HuH-7 (cell line): Measurements from ENCODE around the gene OGDH.

Experiments
- DNase-seq: peaks from one replicate; pipeline ENCODE4 v3.0.0; 2011; ENCODE audit warnings: low spot score

Gene OGDH

DNA sequence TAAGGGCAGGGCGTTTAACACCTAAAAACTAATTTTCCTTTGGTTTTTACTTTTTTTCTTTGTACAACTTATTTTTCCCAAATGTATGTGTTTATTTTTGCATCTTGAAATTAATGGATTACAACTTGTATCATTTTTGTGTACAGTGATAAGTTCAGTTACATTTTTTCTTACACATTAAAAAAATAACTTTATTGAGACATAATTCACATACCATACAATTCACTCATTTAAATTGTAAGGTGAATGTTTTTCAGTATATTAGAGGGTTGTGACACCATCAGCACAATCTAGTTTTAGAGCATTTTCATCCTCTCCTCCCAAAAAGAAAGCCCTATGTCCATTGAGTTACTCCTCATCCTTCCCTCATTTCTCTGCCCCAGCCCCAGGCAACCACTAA, 11.6 kb downstream of the OGDH start:
- DNase-seq, result no peak

DNA sequence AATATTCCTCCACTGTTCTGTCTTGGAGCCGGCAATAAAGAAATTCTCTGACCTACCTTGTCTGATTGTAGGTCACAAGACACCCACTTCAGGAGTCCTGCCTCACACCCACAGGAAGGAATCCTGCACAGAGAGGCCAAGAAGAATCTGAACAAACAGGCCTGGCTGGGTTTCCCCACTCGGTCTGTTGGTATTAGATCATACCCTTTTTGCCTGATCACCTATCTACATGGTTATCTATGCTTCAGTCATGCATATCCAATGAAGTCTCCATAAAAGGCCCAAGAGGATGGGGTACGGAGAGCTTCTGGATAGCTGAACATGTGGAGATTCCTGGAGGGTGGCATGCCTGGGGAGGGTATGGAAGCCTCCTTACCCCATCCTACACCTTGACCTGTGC, 12.3 kb downstream of the OGDH start:
- DNase-seq, result no peak

DNA sequence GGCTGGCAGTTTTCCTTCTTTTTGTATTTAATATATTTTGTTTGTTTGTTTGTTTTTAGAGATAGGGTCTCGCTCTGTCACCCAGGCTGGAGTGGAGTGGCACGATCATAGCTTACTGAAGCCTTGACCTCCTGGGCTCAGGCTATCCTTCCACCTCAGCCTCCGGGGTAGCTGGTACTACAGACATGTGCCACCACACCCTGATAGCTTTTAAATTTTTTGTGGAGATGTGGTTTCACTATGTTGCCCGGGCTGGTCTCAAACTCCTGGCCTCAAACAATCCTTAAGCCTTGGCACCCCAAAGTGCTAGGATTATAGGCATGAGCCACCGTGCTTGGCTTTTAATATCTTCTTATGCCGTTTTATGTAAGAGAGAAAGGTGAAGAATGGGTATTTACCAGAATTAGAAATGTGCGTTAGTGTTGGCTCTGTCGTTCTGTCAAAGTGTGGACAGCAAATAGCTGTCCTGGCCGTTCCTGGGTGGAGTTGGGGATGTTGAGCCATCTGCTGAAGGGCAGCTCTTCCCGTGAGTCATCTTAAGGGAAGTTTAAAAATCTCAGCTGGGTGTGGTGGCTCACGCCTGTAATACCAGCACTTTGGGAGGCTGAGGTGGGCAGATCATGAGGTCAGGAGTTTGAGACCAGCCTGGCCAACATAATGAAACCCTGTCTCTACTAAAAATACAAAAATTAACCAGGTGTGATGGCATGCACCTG, 14.8 kb downstream of the OGDH start:
- DNase-seq, result no peak

DNA sequence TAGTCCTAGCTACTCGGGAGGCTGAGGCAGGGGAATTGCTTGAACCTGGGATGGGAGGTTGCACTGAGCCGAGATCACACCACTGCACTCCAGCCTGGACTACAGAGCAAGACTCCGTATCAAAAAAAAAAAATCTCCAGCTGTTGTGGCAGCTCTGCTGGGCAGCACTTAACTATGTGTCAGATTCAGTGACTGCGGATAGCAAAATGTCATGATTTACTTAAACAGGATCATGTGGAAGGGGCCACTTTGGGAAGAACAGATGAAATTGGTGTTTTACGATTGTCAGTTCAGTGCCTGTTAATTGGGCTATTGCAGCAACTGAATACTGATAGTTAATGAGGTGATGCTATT, 15.3 kb downstream of the OGDH start:
- no peak for DNase-seq

DNA sequence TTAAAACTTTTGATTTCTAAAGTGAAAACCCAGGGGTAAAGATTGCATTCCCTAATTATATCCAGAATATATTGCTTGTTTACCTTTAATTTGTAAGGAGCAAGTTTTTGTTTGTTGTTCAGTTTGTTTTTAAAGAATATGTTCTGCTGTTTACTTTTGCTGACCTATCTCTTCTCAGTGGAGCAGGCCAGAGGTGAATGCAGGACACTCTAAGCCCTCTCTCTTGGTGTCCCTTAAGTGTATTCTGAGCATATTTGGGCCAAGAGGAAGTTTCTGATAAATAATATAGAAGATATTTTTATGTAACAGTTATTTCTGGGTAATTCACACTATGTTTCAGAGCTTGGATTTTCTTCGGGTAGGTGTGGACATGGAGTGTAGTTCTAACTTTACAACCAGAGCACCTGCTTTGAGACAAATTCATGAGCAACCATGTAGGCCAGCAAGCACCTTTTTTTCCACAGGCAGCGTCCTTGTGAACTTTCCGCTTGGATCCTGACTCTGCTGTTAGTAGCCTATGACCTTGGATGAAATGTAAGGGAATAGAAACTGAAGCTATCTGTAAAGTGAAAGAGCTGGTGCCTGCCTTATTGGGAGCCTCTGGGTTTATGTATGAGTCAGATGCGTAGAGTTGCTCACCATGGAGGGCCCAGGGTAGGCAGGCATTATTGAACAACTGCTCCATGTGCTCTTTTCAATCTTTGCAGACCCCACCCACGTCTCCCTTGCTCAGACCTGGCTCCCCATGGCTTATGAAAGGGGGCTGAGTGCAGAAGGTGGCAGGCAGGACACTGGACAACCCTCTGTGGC, 16.1 kb downstream of the OGDH start:
- DNase-seq, result no peak

DNA sequence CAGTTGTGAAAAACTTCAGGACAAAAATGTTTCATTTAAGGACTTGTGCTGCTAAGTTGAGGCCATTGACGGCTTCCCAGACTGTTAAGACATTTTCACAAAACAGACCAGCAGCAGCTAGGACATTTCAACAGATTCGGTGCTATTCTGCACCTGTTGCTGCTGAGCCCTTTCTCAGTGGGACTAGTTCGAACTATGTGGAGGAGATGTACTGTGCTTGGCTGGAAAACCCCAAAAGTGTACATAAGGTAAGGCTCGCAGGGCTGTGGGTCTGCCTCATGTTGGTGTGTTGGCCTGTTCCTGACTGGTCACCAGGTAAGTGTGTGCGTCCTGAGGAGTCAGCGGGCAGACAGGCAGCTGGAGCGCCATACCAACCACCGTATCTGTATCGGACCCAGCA, 17.9 kb downstream of the OGDH start:
- no peak for DNase-seq

DNA sequence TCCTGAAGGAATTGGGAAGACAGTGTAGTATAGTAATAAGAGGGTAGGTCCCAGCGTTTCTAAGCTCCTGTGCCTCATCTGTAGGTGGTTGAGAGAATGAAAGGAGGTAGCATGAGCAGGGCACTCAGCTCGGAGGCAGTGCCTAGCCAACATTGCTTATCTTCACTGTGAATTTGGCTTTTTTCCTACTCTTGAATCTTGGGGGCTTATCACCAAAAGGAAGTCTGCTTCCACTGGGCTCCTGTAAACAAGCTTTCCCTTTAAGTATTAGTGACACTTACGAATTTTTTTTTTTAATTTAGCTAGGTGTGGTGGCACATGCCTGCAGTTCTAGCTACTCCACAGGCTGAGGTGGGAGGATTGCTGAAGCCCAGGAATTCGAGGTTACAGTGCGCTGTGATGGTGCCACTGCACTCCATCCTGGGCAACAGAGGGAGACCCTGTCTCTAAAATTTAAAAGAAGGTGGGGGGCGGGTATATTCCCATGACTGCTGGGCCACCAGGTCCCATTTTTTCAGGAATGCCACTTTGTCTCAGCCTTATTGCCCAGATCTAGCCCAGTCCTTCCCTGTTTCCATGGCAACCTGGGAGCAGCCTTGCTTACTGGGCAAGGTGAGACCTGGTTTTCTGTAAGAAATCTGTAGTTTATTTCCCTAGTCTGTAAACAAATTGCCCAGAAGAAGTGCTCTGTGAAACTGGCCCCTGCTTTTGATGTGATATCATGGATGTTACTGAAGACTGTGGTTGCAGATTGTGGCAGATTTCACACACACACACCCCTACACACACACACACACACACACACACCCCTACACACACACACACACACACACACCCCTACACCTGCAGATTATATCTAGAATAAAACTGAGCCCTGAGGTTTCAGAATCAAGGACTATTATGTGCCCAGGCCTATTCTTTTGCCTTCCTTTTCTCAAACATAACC, 19.4 kb downstream of the OGDH start:
- no peak for DNase-seq

DNA sequence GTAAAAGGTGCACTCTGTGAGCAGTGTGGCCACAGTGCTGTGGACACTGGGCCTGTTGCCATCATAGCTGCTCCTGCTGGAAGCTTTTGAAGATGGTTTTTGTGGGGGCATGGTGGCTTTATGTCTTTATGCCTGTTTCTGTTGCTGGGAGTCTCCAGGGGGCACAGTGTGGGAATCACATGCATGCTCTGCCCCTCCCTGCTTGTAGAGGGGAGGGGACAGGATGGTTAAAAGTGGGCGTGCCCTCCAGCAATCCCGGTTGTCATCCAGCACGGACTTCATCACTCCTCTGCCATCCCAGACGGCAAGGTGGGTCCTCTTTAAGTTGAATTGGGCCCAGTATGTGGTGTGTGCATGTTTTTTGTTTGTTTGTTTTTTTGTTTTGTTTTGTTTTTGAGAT, 20.2 kb downstream of the OGDH start:
- DNase-seq, result no peak

DNA sequence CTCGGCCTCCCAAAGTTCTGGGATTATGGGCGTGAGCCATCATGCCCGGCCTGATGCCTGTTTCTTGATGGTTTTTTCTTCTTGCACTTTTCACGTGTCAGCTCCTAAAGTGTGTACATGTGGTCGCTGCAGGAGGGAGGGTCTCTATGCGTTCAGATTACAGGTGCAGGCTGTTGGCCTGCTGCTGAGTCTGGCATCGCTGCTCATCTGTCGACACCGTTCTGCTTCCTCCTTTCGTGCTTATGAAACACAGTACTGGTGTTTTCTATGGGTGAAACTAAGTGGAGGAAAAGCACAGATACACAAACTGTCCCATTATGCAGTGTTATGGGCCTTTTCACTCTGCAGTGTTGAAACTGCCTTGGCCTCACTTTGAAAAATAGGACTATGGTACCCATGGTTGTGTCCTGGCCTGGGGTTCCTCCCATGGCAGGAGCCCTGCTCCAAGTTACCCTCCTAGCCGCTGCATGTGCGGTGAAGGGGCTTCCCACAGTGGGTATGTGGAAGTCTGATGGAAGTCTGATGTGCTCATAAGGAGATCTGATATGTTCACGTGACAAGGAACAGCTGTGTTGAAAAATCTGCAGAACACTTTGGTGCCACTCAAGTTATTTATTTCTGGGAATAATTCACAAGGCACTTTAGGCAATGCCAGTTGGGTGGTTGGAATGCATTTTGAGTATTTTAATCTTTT, 23.5 kb downstream of the OGDH start:
- no peak for DNase-seq

DNA sequence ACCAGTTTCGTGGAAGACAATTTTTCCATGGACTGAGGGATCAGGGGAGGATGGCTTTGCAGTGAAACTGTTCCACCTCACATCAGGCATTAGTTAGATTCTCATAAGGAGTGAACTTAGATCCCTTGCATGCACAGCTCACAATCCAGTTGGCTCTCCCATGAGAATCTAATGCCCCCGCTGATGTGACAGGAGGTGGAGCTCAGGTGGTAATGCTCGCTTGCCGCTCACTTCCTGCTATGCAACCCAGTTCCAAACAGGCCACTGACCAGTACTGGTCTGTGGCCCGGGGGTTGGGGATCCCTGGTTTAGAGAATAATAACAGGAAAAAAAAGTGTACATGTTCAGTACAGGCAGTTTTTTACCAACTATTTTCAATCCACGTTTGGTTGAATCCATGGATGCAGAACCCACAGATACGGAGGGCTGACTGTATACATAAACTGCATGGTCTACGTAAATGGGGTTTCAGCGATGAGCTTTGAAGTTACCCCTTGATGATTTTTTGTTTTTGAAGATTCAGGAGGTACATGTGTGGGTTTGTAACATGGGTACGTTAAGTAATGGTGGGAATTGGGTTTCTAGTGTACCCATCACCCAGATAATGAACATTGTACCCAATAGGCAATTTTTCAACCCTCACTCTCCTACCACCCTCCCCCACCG, 24.5 kb downstream of the OGDH start:
- DNase-seq, result no peak

DNA sequence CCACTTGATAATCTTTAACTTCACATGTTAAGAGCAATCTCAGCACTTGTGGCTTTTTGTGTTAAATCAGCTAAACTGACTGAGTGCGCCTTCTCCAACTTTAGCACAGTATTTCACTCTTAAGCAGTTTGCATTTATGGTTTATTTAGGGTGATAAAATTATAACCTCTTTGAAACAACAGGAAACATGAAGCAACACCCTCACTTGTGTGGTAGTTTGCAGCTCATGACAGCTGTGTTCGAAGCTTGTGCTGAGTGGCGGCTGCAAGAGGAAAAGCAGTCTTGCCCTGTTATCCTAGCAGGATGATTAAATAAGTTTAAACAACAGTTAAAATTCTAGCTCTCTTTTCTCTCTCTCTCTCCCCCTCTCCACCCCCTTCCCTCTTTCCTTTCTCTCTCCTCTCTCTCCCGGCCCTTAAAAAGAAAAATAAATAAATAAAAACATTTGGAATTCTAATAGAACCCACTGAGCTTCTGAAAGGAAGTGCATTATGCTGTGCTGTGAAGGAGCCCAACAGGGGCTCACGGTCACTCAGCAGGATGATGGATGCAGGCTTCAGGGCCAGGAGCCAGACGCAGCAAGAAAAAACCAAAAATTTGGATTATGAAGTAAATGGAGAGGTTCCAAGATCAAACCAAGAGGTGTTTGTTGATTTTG, 25.2 kb downstream of the OGDH start:
- no peak for DNase-seq

DNA sequence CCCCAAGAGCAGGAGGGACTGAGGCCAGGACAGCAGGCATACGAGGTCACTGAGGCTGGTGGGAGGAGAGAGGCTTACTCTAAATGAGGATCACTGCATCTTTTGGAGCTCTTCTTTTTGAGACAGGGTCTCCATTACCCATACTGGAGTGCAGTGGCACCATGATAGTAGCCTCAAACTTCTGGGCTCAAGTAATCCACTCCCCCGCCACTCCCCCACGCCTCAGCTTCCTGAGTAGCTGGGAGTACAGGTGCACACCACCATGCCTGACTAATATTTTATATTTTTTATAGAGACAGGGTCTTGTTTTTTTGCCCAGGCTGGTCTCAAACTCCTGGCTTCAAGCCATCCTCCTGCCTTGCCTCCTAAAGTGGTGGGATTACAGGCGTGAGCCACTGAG, 25.8 kb downstream of the OGDH start:
- no peak for DNase-seq

DNA sequence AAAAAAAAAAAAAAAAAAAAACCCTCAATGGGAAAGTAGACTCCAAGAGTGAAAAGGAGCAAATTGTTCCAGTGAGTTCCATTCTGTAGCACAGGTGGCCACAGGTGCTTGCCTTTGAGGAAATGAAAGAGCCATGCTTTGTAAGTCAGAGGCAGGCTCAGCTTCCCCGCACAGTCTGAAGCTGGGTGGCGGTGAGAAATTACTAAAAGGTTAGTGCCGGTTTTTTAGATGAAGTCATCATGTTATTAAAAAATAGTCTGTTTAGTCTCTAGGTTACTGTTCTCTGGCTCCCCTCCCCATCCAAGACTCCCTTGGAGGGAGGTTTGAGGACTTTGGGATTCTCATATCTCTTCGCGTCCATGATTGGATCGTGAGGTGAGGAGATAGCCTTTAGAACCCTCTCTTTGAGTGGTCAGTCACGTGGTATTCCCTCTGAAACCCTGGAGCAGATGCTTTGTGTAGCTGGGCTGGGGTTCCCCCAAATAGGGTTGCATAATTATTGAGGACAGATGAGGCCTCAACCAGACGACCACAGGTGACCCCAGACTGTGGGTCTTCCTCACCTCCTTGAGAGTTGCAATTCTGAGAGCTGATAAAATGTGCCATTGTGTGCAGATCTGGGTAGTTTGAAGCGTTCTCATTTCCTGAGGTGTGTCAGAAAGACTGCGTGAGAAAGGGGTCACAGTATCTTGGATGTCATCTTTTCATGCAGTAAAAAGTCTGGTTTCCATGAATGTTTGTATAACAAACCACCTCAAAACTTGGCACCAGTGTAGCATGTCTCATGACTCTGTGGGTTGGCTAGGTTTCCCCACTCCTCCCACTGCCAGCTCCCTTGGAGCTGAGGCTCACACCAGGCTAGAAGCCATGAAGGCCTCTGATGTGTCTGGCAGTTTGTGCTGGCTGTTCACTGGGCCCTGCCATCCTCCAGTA, 27.1 kb downstream of the OGDH start:
- no peak for DNase-seq

DNA sequence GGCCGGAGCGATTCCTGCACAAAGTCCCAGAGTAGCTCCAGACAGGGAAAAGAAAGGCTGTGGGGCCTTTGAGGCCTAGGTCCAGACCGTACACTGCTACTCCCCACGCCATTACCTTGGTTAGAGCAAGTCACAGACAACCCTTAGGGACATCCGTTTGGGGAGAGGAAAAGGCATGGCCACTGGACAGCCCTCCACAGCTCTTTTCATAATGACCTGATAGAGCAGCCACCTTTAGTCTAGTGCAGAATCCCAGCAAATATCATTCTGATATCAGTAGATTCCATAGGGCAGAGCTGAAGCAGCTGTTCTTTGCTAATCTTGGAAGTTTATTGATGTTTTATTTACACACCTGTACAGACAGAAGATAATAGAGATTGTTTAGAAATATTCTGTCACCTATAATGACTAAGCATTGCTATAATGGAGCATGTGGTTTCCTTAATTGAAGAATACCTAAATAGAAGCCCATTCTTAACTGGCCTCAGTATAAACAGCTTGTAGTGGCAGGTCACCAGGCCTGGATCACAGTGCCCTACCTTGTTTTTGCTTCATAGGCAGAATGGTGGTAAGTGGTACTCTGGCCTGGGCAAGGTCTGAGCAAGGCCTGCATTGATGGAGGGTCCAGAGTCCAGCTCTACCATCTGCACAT, 27.9 kb downstream of the OGDH start:
- DNase-seq, result no peak

DNA sequence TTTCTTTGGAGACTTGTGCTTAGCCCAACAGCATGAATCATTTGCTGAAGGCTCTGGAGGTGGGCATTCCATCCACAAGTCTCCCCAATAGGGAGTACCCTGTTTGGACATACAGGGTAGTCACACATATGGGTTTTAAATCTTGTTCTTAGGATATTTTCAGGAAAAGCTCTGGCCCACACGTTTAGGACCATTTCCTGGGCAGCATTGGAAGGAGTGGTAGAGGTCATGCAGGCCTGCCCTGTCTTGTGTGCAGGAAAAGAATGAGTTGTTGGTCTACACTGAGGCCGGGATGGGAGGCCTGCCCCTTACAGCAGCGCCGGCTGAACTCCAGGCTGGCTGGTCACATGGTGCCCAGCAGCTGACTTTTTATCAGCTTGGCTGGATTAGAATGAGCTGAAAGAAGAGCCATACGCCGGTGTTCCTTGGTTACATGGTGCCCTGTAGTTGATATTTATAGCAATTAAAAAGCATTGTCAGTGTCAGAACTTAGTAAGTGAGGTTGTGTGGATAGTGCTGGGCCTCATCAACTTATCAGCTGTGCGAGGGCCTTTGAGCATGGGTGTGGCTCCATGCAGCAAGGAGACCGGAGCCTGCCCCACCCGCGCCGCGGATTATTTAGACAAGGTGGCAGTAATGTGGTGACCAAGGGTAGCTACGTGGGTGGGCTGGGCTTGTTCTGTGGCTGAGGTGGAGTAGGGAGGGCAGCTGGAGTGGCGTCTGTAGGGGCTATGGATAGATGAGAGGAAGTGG, 28.6 kb downstream of the OGDH start:
- DNase-seq, result no peak

DNA sequence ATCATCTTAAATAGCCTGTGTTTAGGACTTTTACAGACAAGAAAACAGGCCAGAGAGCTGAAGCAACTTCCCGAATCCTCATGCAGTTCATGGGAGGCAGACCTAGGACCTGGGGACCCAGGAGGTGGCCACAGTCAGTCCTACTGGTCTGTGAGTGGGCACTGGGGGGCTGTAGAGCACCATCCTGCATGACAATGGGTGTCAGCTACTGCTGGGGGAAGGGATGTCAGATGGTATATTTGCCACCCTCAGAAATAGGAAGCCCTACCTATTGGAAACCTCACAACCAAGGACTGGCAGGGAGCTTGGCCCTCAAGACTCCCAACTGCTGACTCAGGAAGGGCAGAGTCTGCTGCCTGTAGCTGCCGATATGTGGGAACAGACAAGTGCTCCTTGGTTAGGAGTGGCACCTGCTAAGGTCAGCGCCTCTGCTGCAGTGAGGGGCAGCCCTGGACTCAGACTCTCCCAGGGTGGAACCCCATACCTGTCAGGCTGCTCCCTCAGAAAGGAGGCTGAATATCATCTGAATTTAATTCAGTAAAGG, 29.7 kb downstream of the OGDH start:
- no peak for DNase-seq

DNA sequence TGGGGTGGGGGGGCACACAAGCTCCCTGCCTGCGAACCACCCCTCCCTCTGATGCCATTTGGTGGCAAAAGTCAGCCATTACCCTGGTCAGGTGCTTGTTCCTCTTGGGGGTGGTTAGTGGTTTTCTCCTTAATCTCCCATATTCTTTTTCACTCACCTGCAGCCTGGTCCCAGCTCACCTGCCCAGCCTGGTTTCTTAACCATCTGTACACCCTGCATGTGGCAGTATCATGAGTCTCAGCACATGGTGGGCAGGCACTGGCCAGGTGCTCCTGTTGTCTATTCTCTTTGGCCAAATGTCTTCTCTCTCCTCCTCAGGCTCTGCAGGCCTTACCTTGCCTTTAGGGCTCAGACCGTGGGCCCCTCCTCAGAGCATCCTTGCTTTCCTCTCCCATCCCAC, 30.5 kb downstream of the OGDH start:
- DNase-seq, result no peak
